GM21447 (cell line): ENCODE data around the gene POLR3A.

Experiments used
- ATAC-seq: cut with Tn5 transposase; IDR thresholded peaks from one replicate; pipeline ENCODE4 v1.9.1; 2021; ENCODE audit not compliant: unreplicated experiment

Gene POLR3A

DNA sequence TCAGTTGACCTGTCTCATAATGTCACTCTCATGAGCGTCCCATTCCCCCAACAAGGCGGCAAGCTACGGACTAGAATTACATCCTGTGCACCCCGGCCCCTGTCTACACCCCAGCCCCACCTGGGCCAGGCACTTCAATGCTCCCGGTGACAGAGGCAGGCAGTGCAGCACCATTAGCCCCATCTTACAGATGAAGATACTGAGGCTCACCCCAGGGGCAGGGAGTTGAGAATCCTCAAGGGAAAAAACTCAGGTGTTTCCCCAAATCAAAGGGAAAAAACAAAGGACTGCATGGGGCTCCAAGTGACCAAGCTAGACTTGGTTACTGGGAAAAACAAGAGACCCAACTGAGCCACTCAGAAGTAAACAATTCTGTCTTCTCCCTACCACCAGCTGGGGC lies 107.3 kb downstream of the POLR3A start:
- ATAC-seq, result no peak

DNA sequence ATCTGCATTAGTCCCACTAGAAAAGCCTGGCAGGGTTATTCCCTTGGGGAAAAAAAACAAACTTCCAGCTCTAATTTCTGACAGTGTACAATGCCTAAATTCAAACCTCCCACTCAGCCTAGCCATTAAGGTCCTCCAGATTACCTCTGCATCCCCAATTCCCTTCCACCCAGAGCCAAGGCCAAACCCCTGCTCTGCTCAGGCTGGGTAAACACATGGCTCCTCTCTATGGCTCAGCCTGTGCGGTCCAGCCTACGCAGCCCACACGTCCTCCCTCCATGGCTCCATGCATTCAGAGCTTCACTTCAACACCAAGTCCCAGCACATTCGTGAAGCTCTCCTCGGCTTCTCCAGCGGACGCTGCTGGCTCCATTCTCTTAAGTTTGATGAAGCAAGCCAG lies 107.9 kb downstream of the POLR3A start:
- ATAC-seq, result no peak

DNA sequence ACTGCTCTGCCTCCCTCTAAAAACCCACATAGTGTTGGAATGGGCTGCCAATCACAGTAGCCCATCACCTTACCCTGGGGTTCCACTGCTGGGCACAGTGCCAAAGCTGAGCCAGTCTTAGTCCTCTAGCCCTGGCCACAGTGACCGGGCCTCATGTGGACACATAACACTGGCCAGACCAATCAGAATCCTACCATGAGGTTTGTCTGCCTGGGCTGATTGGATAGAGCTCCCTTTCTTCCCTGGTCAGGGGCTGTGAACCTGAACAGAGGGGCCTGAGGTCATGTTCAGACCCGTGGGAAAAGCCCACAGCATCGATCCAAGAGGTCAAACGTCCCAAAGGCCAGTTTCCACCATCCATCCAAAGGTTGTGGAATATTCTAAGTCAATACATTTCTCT lies 108.8 kb downstream of the POLR3A start:
- no peak for ATAC-seq

DNA sequence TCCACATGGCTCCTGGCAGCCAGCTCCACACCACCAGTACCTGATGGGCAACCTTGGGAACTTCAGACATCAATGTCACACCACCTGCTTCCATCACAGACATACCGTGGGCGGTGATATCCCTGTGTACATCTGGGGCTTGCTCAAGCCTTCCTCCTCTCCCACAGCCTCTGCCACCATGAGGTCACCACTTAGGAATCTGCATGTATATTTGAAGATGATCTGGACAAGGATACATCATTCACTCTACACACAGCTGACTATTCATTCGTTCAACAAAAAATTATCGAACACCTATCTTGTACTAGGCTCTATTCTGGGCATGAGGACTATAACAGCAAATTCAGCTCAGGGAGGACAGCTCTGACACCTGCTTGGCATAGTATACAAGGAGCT lies 109.6 kb downstream of the POLR3A start:
- ATAC-seq, result no peak
